Coronary artery (tissue), 2 donors: ENCODE results near the gene CNPY4.

Experiments
- DNase-seq: peaks from one replicate; pipeline ENCODE4 v3.0.0-alpha.2; 2017; ENCODE audit warnings: low spot score
- H3K27ac ChIP-seq, 2 donors: fragments of 200-600 bp; sonication (generic); one replicate each; pipeline ENCODE4 v1.5.1; 2016 to 2019
- H3K4me3 ChIP-seq: fragments of 200-600 bp; sonication (generic); 2 replicates; pipeline ENCODE4 v1.5.1; 2016; ENCODE audit warnings: mild to moderate bottlenecking, moderate library complexity
- TF ChIP-seq, protein P1 (sequence below): fragments of 200-600 bp; sonication (generic); IDR thresholded peaks from one replicate; pipeline ENCODE4 v1.5.1; 2019; ENCODE audit warnings: antibody characterized with exemption

The CNPY4 gene

DNA sequence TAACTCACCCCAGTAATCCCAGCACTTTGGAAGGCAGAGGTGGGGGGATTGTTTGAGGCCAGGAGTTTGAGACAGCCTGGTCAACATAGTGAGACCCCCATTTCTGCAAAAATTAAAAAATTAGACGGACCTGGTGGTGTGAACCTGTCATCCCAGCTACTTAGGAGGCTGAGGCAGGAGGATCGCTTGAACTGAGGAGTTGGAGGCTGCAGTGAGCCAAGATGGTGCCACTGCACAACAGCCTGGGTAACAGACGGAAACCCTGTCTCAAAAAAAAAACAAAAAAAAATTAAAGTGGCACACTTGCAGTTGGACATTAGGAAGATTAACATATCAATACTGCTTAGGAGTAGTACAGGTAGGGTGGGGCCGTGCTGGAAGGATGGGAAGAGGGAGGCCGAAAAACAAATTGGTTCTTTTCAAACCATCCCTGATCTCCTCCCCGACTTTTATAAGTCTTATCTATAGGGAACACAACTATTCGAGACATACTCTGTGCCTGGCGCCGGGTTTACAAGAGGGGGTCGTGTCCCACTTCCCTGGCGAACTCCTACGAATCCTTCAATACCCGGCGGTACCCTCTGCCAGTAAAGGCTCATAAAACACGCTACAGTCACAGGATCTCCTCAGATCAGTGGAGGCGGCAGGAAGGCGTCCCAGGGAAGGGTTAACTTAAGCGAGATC lies 904 bp upstream of the CNPY4 start:
- peak overlapping the region; percentile 98 for H3K4me3 ChIP-seq
- TF ChIP-seq, protein P1, sequence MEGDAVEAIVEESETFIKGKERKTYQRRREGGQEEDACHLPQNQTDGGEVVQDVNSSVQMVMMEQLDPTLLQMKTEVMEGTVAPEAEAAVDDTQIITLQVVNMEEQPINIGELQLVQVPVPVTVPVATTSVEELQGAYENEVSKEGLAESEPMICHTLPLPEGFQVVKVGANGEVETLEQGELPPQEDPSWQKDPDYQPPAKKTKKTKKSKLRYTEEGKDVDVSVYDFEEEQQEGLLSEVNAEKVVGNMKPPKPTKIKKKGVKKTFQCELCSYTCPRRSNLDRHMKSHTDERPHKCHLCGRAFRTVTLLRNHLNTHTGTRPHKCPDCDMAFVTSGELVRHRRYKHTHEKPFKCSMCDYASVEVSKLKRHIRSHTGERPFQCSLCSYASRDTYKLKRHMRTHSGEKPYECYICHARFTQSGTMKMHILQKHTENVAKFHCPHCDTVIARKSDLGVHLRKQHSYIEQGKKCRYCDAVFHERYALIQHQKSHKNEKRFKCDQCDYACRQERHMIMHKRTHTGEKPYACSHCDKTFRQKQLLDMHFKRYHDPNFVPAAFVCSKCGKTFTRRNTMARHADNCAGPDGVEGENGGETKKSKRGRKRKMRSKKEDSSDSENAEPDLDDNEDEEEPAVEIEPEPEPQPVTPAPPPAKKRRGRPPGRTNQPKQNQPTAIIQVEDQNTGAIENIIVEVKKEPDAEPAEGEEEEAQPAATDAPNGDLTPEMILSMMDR, result no peak
- H3K27ac ChIP-seq, result peak overlapping the region; percentile 85 to 91
- DNase-seq, result no peak

DNA sequence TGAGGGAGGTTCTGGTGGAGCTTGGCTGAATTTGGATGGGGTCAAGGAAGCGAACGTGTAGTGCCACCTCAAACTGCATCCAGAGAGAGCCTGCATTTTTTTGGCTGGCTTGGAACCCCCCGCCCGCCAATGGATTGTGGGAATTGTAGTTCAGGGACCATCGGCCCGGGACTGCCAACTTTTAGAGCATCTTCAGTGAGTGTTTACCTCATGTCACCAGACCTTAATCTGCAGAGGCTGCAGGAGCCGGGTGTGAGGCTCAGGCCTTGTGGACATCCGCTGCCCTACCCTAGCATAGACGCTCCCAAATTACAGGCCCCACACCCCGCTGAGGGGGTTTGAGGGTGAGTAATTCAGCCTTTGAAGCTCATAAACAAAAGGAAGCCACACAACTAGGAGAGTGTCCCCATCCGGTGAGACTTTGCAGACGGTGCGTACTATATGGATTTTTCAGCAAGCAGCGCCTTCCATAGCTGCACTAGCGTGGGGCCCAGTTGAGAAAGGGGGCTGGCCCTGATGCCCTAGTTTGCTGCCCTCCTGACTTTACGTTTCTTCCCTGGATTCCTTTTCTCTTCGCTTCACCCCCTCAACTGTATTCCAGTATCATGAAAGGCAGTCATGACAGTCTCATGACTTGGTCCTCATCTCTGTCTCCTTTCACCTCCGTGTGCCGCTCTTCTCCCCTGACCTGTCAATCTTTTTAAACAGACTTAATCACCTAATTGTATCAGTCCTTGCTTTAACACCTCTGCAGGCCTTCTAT lies 717 bp downstream of the CNPY4 start:
- Histone ChIP-seq H3K4me3 (peak overlapping the region; percentile 98), H3K27ac (peak overlapping the region; percentile 85 to 91)
- TF ChIP-seq, protein P1, result no peak
- no peak for DNase-seq

DNA sequence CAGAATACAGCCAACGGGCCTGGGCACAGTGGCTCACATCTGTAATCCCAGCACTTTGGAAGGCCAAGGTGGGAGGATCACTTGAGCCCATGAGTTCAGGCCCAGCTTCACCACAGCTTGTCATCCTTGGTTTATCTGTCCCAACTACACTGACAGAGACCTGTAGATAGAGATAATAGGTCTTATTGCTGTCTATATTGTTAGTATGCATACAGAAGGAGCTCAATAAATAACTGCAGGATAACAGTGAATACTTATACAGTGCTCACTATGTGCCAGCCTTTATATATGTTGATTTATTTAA lies 1.3 kb downstream of the CNPY4 start:
- peak overlapping the region; percentile 98 for H3K4me3 ChIP-seq
- no peak for DNase-seq
- TF ChIP-seq, protein P1, result no peak
- H3K27ac ChIP-seq, result peak overlapping the region in 1 of 2 donors; percentile 91

DNA sequence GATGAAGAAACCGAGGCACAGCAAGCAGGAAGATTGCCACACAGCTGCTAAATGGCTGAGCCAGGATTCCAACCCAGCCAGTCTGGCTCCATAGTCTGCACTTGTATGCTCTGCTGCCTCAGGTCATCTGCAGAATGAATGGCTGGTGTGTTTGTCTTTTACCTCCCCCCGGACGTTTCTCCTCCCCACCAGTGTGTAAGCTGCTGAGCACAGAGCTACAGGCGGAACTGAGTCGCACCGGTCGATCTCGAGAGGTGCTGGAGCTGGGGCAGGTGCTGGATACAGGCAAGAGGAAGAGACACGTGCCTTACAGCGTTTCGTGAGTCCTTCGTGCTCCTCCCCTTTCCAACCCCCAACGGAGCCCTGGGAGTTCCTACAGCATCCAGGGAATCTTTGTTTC lies 2.6 kb downstream of the CNPY4 start:
- no peak for DNase-seq
- Histone ChIP-seq H3K4me3 (no peak overlapping the region), H3K27ac (no peak overlapping the region)
- TF ChIP-seq, protein P1, result no peak

DNA sequence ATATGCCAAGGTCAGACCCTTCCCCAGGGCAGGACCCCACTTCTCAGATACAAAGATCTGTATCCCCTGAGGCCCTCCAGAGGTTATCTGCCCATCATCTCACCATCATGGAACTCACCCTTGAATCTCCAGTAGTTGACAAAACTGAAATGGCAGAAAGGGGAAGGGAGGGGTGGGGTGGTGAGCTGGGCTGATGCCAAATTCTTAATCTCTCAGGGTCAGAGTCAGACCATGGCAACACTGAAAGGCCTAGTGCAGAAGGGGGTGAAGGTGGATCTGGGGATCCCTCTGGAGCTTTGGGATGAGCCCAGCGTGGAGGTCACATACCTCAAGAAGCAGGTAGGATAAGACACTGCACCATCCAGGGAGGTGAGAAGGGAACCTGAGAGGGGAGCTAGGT lies 3.1 kb downstream of the CNPY4 start:
- Histone ChIP-seq H3K27ac (no peak overlapping the region), H3K4me3 (no peak overlapping the region)
- DNase-seq, result no peak
- TF ChIP-seq, protein P1, result no peak

DNA sequence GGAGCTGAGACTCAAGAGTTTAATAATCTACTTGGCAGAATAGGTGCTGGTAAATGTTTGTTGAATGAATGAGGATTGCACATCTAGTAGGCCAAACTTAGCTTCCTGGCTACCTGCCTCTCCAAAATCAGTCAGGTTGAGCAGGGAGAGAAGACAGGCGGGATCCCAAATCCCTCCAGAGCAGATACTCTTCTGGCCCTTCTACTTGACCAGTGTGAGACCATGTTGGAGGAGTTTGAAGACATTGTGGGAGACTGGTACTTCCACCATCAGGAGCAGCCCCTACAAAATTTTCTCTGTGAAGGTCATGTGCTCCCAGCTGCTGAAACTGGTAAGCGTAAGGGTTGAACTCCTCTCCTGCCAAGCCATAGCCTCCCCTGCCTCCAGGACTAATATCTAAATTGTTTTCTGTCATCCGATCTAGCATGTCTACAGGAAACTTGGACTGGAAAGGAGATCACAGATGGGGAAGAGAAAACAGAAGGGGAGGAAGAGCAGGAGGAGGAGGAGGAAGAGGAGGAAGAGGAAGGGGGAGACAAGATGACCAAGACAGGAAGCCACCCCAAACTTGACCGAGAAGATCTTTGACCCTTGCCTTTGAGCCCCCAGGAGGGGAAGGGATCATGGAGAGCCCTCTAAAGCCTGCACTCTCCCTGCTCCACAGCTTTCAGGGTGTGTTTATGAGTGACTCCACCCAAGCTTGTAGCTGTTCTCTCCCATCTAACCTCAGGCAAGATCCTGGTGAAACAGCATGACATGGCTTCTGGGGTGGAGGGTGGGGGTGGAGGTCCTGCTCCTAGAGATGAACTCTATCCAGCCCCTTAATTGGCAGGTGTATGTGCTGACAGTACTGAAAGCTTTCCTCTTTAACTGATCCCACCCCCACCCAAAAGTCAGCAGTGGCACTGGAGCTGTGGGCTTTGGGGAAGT lies 5.1 kb downstream of the CNPY4 start:
- Histone ChIP-seq H3K27ac (no peak overlapping the region), H3K4me3 (no peak overlapping the region)
- DNase-seq, result no peak
- TF ChIP-seq, protein P1, result no peak
